Motor neuron (in vitro differentiated cells): ENCODE results near the gene SDK1. TPM values are rescaled to one million over a fixed set of nuclear protein-coding genes. Genes with fewer than 3 reads are reported as not detected.

Experiments used
- ATAC-seq, 8 experiments: fragments of 200-7000 bp; cut with Tn5 transposase; replicated peaks in 6 of 8; 2 replicates each; pipeline ENCODE4 v1.8.0; 2021; ENCODE audit warnings: mild to moderate bottlenecking in 8 of 8, moderate library complexity in 8 of 8
- H3K27ac ChIP-seq, 2 donors: fragments of 250-450 bp; sonication (Bioruptor Pico); 2 replicates each; pipeline ENCODE4 v1.9.0; 2021; ENCODE audit warnings: antibody characterized with exemption in 2 of 2, mild to moderate bottlenecking in 2 of 2, moderate library complexity in 1 of 2
- H3K4me1 ChIP-seq, 2 donors: fragments of 250-450 bp; sonication (Bioruptor Pico); replicated peaks in 1 of 2; 2 replicates each; pipeline ENCODE4 v1.6.1; 2021; ENCODE audit warnings: antibody characterized with exemption in 2 of 2, mild to moderate bottlenecking in 2 of 2, moderate library complexity in 1 of 2
- H3K4me3 ChIP-seq, 5 donors: fragments of 250-450 bp; sonication (Bioruptor Pico); 2 replicates each; pipeline ENCODE4 v1.9.0; 2021; ENCODE audit warnings: antibody characterized with exemption in 5 of 5, mild to moderate bottlenecking in 5 of 5, moderate library complexity in 4 of 5
- WGBS, 10 experiments: fragments of 450-650 bp; shearing (Covaris generic); methylation state at CpG; one replicate each; pipeline ENCODE4 v1.0.0; 2022; 5-methylcytosine and 5-hydroxymethylcytosine counted together
- in situ Hi-C, 9 experiments: fragments of 400-800 bp; cut with MboI; loops; one replicate each; pipeline ENCODE4 v1.15.0; 2021; ENCODE audit warnings: low sequenced_read_pairs in 9 of 9, low pct_unique_long_range_greater_than_20kb in 2 of 9; ENCODE audit not compliant: unreplicated experiment in 9 of 9
- total RNA-seq, 8 experiments: library from RNA; unstranded; fragments of 300-600 nt; gene quantifications; 2 replicates each; pipeline versions ENCODE4 v1.2.3 to v1.2.4, GENCODE V29; 2022

Gene SDK1
- total RNA-seq, 8 experiments from 2014 or later = 0.66 to 30.6 (median 8.0) TPM

- Histone ChIP-seq H3K4me3 (no peak overlapping the region), H3K4me1 (no peaks in the 10 kb centered on the region), H3K27ac (no peak overlapping the region)
- in situ Hi-C loops = no loop called here
- no peak for ATAC-seq
- WGBS, 10 experiments = 12 to 95% (median 76%) methylated on average over 2 to 4 of the region's 4 CpGs; no CpG with 5 or more reads in 1 of the 10 experiments
Measured at GRCh38 chr7:3832199-3832598, 531.1 kb downstream of the SDK1 start.

- peak in 3 of 8 experiments; percentile 24 to 69 (median 36) for ATAC-seq
- Histone ChIP-seq H3K4me3 (no peak overlapping the region), H3K4me1 (no peaks in the 10 kb centered on the region), H3K27ac (no peak overlapping the region)
- 38 to 100% (median 82%) methylated on average over 1 to 8 of the region's 8 CpGs; no CpG with 5 or more reads in 1 of the 10 experiments for WGBS, 10 experiments
- in situ Hi-C loops = no loop called here
Measured at GRCh38 chr7:3835109-3835508, 534.1 kb downstream of the SDK1 start.

GRCh38 chr7:3836855-3837254, 535.8 kb downstream of the SDK1 start:
- no peaks in the 10 kb centered on the region for H3K4me1 ChIP-seq
- H3K4me3 ChIP-seq = no peak overlapping the region
- ATAC-seq = no peak
- H3K27ac ChIP-seq = no peak overlapping the region
- 13 to 100% (median 86%) methylated on average over 1 to 7 of the region's 7 CpGs; no CpG with 5 or more reads in 1 of the 10 experiments for WGBS, 10 experiments
- in situ Hi-C loops = no loop called here

GRCh38 chr7:3844540-3845151, 543.6 kb downstream of the SDK1 start:
- in situ Hi-C loops = no loop called here
- peak in 2 of 8 experiments; percentile 32 to 75 for ATAC-seq
- no peak overlapping the region for H3K4me3 ChIP-seq
- 20 to 100% (median 92%) methylated on average over 2 to 10 of the region's 10 CpGs for WGBS, 10 experiments
- no peak overlapping the region for H3K27ac ChIP-seq
- H3K4me1 ChIP-seq = peaks cover 0 to 17% of the 10 kb centered on the region in 2 donors

- no peak for ATAC-seq
- Histone ChIP-seq H3K4me3 (no peak overlapping the region), H3K4me1 (peaks cover 0 to 17% of the 10 kb centered on the region in 2 donors), H3K27ac (no peak overlapping the region)
- 10 to 94% (median 77%) methylated on average over 1 to 6 of the region's 9 CpGs; no CpG with 5 or more reads in 2 of the 10 experiments for WGBS, 10 experiments
- in situ Hi-C loops = no loop called here
Measured at GRCh38 chr7:3846738-3847137, 545.7 kb downstream of the SDK1 start.

GRCh38 chr7:3847336-3847735, 546.3 kb downstream of the SDK1 start:
- 17 to 82% (median 60%) methylated on average over 3 to 6 of the region's 6 CpGs for WGBS, 10 experiments
- in situ Hi-C loops = no loop called here
- Histone ChIP-seq H3K4me1 (peaks cover 0 to 17% of the 10 kb centered on the region in 2 donors), H3K27ac (no peak overlapping the region), H3K4me3 (no peak overlapping the region)
- peak in 5 of 8 experiments; percentile 40 to 82 (median 59) for ATAC-seq

- no peak overlapping the region for H3K4me3 ChIP-seq
- peaks cover 19 to 31% of the 10 kb centered on the region in 2 donors for H3K4me1 ChIP-seq
- ATAC-seq = no peak
- 71 to 100% (median 100%) methylated on average over 1 of the region's 1 CpG; no CpG with 5 or more reads in 7 of the 10 experiments for WGBS, 10 experiments
- H3K27ac ChIP-seq = no peak overlapping the region
- in situ Hi-C loops = no loop called here
Measured at GRCh38 chr7:3859431-3859830, 558.4 kb downstream of the SDK1 start.

- in situ Hi-C loops = no loop called here
- WGBS, 10 experiments = 35 to 83% (median 54%) methylated on average over 1 to 9 of the region's 9 CpGs; no CpG with 5 or more reads in 1 of the 10 experiments
- Histone ChIP-seq H3K27ac (peak overlapping the region in 1 of 2 donors; percentile 48), H3K4me1 (peaks cover 19 to 31% of the 10 kb centered on the region in 2 donors), H3K4me3 (no peak overlapping the region)
- ATAC-seq = peak in 5 of 8 experiments; percentile 64 to 82 (median 77)
Measured at GRCh38 chr7:3860932-3861331, 559.9 kb downstream of the SDK1 start.

GRCh38 chr7:3861386-3861785, 560.3 kb downstream of the SDK1 start:
- ATAC-seq = peak in 4 of 8 experiments; percentile 9 to 13 (median 10)
- H3K4me3 ChIP-seq = no peak overlapping the region
- in situ Hi-C loops = no loop called here
- H3K27ac ChIP-seq = peak overlapping the region in 1 of 2 donors; percentile 48
- WGBS, 10 experiments = 0 to 63% (median 5%) methylated on average over 1 of the region's 1 CpG; no CpG with 5 or more reads in 4 of the 10 experiments
- H3K4me1 ChIP-seq = peaks cover 19 to 31% of the 10 kb centered on the region in 2 donors

- ATAC-seq = peak; percentile 57 to 92 (median 86)
- no peak overlapping the region for H3K4me3 ChIP-seq
- H3K27ac ChIP-seq = peak overlapping the region in 1 of 2 donors; percentile 59
- in situ Hi-C loops = no loop called here
- 0 to 47% (median 20%) methylated on average over 1 to 5 of the region's 5 CpGs; no CpG with 5 or more reads in 2 of the 10 experiments for WGBS, 10 experiments
- H3K4me1 ChIP-seq = peaks cover 19 to 31% of the 10 kb centered on the region in 2 donors
Measured at GRCh38 chr7:3861941-3862340, 560.9 kb downstream of the SDK1 start.

GRCh38 chr7:3862774-3863173, 561.7 kb downstream of the SDK1 start:
- H3K4me3 ChIP-seq = no peak overlapping the region
- peak overlapping the region in 1 of 2 donors; percentile 59 for H3K27ac ChIP-seq
- in situ Hi-C loops = no loop called here
- WGBS, 10 experiments = 20 to 83% (median 62%) methylated on average over 1 to 3 of the region's 4 CpGs; no CpG with 5 or more reads in 6 of the 10 experiments
- ATAC-seq = no peak
- H3K4me1 ChIP-seq = peaks cover 19 to 31% of the 10 kb centered on the region in 2 donors

GRCh38 chr7:3866277-3866676, 565.2 kb downstream of the SDK1 start:
- H3K27ac ChIP-seq = no peak overlapping the region
- 0 to 100% (median 20%) methylated on average over 1 to 5 of the region's 5 CpGs; no CpG with 5 or more reads in 4 of the 10 experiments for WGBS, 10 experiments
- H3K4me1 ChIP-seq = peaks cover 10 to 23% of the 10 kb centered on the region in 2 donors
- H3K4me3 ChIP-seq = no peak overlapping the region
- no peak for ATAC-seq
- in situ Hi-C loops = no loop called here

- in situ Hi-C loops = no loop called here
- WGBS, 10 experiments = 0 to 96% (median 74%) methylated on average over 3 to 5 of the region's 5 CpGs; no CpG with 5 or more reads in 1 of the 10 experiments
- H3K4me1 ChIP-seq = peaks cover 0 to 9% of the 10 kb centered on the region in 2 donors
- no peak overlapping the region for H3K4me3 ChIP-seq
- H3K27ac ChIP-seq = no peak overlapping the region
- ATAC-seq = peak in 4 of 8 experiments; percentile 25 to 57 (median 35)
Measured at GRCh38 chr7:3867863-3868262, 566.8 kb downstream of the SDK1 start.
